OCI-LY7 (cell line): Measurements from ENCODE around the gene ZBTB40. TPM values are rescaled to one million over a fixed set of nuclear protein-coding genes. Genes with fewer than 3 reads are reported as not detected.

Experiments used
- BruUV-seq: library from RNA; stranded (reverse); fragments of 400-500 nt; replicated peaks from 2 replicates; lab custom pipeline; 2021; lab: Mats Ljungman, UMichigan
- CTCF ChIA-PET: fragments of 300-600 bp; sonication (Branson Sonifier 250); formaldehyde crosslinking; loops from one replicate; lab custom pipeline; 2022; ENCODE audit warnings: antibody characterized with exemption; ENCODE audit not compliant: unreplicated experiment; lab: Charles Lee
- POLR2A ChIA-PET: fragments of 300-600 bp; sonication (Branson Sonifier 250); formaldehyde crosslinking; loops from one replicate; lab custom pipeline; 2022; ENCODE audit warnings: antibody characterized with exemption; lab: Charles Lee
- DNase-seq: peaks from one replicate; pipeline ENCODE4 v3.0.0-alpha.2; 2015; ENCODE audit warnings: low spot score
- H2AFZ ChIP-seq: fragments of 200-600 bp; sonication (generic), shearing (Covaris generic); 2 replicates; pipeline ENCODE4 v1.6.1; 2014; ENCODE audit warnings: mild to moderate bottlenecking, antibody characterized with exemption, low read length, moderate library complexity
- H3K27ac ChIP-seq: fragments of 200-600 bp; sonication (generic); 2 replicates; pipeline ENCODE4 v1.5.1; 2014; ENCODE audit warnings: mixed run types, low read depth, mild to moderate bottlenecking, moderate library complexity, low read length, inconsistent platforms; ENCODE audit not compliant: poor library complexity, severe bottlenecking
- H3K36me3 ChIP-seq: fragments of 200-600 bp; sonication (generic); 2 replicates; pipeline ENCODE4 v1.6.1; 2014; ENCODE audit warnings: mild to moderate bottlenecking, antibody characterized with exemption, low read length, moderate library complexity, mixed read lengths; ENCODE audit not compliant: insufficient read depth
- H3K4me1 ChIP-seq: fragments of 200-600 bp; sonication (generic); 2 replicates; pipeline ENCODE4 v1.5.1; 2014; ENCODE audit warnings: mild to moderate bottlenecking, low read length; ENCODE audit not compliant: insufficient read depth, poor library complexity, severe bottlenecking
- H3K4me2 ChIP-seq: fragments of 200-600 bp; sonication (generic); 2 replicates; pipeline ENCODE4 v1.6.1; 2014; ENCODE audit warnings: mild to moderate bottlenecking, low read length
- H3K4me3 ChIP-seq: fragments of 200-600 bp; sonication (generic); 2 replicates; pipeline ENCODE4 v1.5.1; 2014; ENCODE audit warnings: mild to moderate bottlenecking, low read depth, low read length; ENCODE audit not compliant: poor library complexity, severe bottlenecking
- H3K79me2 ChIP-seq: fragments of 200-600 bp; sonication (generic); 2 replicates; pipeline ENCODE4 v1.6.1; 2016; ENCODE audit warnings: low read depth, mild to moderate bottlenecking, low read length, moderate library complexity, mixed read lengths; ENCODE audit not compliant: insufficient read depth
- H3K9me2 ChIP-seq: fragments of 200-600 bp; sonication (generic); 2 replicates; pipeline ENCODE4 v1.6.1; 2016; ENCODE audit warnings: mild to moderate bottlenecking, low read length, mixed read lengths; ENCODE audit not compliant: insufficient read depth
- H3K9me3 ChIP-seq: fragments of 200-600 bp; sonication (generic); 2 replicates; pipeline ENCODE4 v1.6.1; 2014; ENCODE audit warnings: mild to moderate bottlenecking, mixed run types, low read length, mixed read lengths
- H4K20me1 ChIP-seq: fragments of 200-600 bp; sonication (generic); 2 replicates; pipeline ENCODE4 v1.6.1; 2014; ENCODE audit warnings: mild to moderate bottlenecking, antibody characterized with exemption, low read length, moderate library complexity, mixed read lengths; ENCODE audit not compliant: insufficient read depth
- CTCF ChIP-seq: fragments of 200-600 bp; sonication (generic); conservative IDR thresholded peaks from 2 replicates; pipeline ENCODE4 v1.5.1; 2014; ENCODE audit warnings: mild to moderate bottlenecking, antibody characterized with exemption, low read length, moderate library complexity, mixed read lengths
- EZH2phosphoT487 ChIP-seq: fragments of 200-600 bp; sonication (generic); IDR thresholded peaks from 2 replicates; pipeline ENCODE4 v1.6.1; 2018; ENCODE audit warnings: low read depth, borderline replicate concordance, mild to moderate bottlenecking, mixed run types, antibody characterized with exemption, low read length, moderate library complexity, mixed read lengths
- intact Hi-C: fragments of 100-400 bp; cut with micrococcal nuclease; formaldehyde crosslinking; loops from one replicate; pipeline ENCODE4 v1.10.0; 2022; ENCODE audit not compliant: unreplicated experiment
- total RNA-seq, 2 experiments: library from RNA; depleted of rRNA in 1 of 2; stranded (reverse); fragments of >200 nt in 1 of 2; shearing (Covaris generic) in 1 of 2; gene quantifications; 2 replicates each; pipeline ENCODE4 v1.2.3, GENCODE V29; 2014 to 2022

ZBTB40 gene
- total RNA-seq, 2 experiments from 2014 or later, result 16.6 to 17.3 TPM

- H3K4me1 ChIP-seq, result no peaks in the 10 kb centered on the region
- ChIA-PET POLR2A (no interaction called here), CTCF (no interaction called here)
- BruUV-seq, result no TSS peak
- H3K27ac ChIP-seq, result no peak overlapping the region
- no peak overlapping the region for H2AFZ ChIP-seq
- no peak overlapping the region for H3K4me2 ChIP-seq
- H3K4me3 ChIP-seq, result no peak overlapping the region
- peaks cover 84% of the 10 kb centered on the region for H3K36me3 ChIP-seq
- TF ChIP-seq EZH2phosphoT487, result no peak
- TF ChIP-seq CTCF, result no peak
- no peaks in the 10 kb centered on the region for H3K79me2 ChIP-seq
- intact Hi-C loops, result no loop called here
- DNase-seq, result no peak
- no peaks in the 10 kb centered on the region for H3K9me3 ChIP-seq
- H3K9me2 ChIP-seq, result no peaks in the 10 kb centered on the region
- no peaks in the 10 kb centered on the region for H4K20me1 ChIP-seq
These were observed 66.3 kb downstream of the ZBTB40 start for GRCh38 chr1:22517956-22518355.

GRCh38 chr1:22518379-22518778 is 66.7 kb downstream of the ZBTB40 start:
- Histone ChIP-seq H3K4me3 (no peak overlapping the region), H3K79me2 (no peaks in the 10 kb centered on the region), H3K9me3 (no peaks in the 10 kb centered on the region), H3K27ac (no peak overlapping the region), H2AFZ (no peak overlapping the region), H3K36me3 (peaks cover 82% of the 10 kb centered on the region), H3K4me2 (no peak overlapping the region), H3K4me1 (no peaks in the 10 kb centered on the region), H4K20me1 (no peaks in the 10 kb centered on the region), H3K9me2 (no peaks in the 10 kb centered on the region)
- TF ChIP-seq CTCF, result no peak
- no peak for TF ChIP-seq EZH2phosphoT487
- BruUV-seq, result no TSS peak
- CTCF ChIA-PET, result no interaction called here
- intact Hi-C loops, result no loop called here
- no peak for DNase-seq
- POLR2A ChIA-PET, result no interaction called here

- peaks cover 81% of the 10 kb centered on the region for H3K36me3 ChIP-seq
- BruUV-seq, result no TSS peak
- no peak overlapping the region for H3K27ac ChIP-seq
- TF ChIP-seq CTCF (no peak), EZH2phosphoT487 (no peak)
- intact Hi-C loops, result no loop called here
- no peaks in the 10 kb centered on the region for H3K4me1 ChIP-seq
- H3K9me3 ChIP-seq, result no peaks in the 10 kb centered on the region
- DNase-seq, result no peak
- ChIA-PET CTCF (no interaction called here), POLR2A (interaction anchor here (1.0 kb wide), 1 partner anchor 12 kb away, joined by 3 read pairs; no protein-coding TSS in a partner anchor)
- H3K4me3 ChIP-seq, result no peak overlapping the region
- H2AFZ ChIP-seq, result no peak overlapping the region
- H3K79me2 ChIP-seq, result no peaks in the 10 kb centered on the region
- H3K4me2 ChIP-seq, result no peak overlapping the region
- H4K20me1 ChIP-seq, result no peaks in the 10 kb centered on the region
- no peaks in the 10 kb centered on the region for H3K9me2 ChIP-seq
These were observed 69.2 kb downstream of the ZBTB40 start for GRCh38 chr1:22520871-22521270.
